Fibroblast of skin of abdomen (primary cell): ENCODE results near the gene ACTL7A.

ENCODE experiments used
- DNase-seq: peaks from one replicate; pipeline ENCODE4 v3.0.0-alpha.2; 2013

ACTL7A gene

GRCh38 chr9:108850293-108850897, 11.7 kb upstream of the ACTL7A start:
- no peak for DNase-seq

- no peak for DNase-seq
Observed at GRCh38 chr9:108851138-108851537, 10.9 kb upstream of the ACTL7A start.

GRCh38 chr9:108852079-108852478, 10.0 kb upstream of the ACTL7A start:
- DNase-seq = no peak

- DNase-seq = no peak
Observed at GRCh38 chr9:108854094-108854493, 8.0 kb upstream of the ACTL7A start.

GRCh38 chr9:108854641-108855528, 7.2 kb upstream of the ACTL7A start:
- DNase-seq = no peak

- no peak for DNase-seq
Observed at GRCh38 chr9:108855529-108855886, 6.6 kb upstream of the ACTL7A start.

GRCh38 chr9:108855888-108856287, 6.2 kb upstream of the ACTL7A start, which contains the start of gene ACTL7B:
TSS of gene ACTL7B (minus strand) at chr9:108855986. CDS start at chr9:108855930, 56 bp downstream.
- no peak for DNase-seq

- no peak for DNase-seq
Observed at GRCh38 chr9:108857572-108857971, 4.5 kb upstream of the ACTL7A start.

GRCh38 chr9:108859459-108860114, 2.5 kb upstream of the ACTL7A start:
- no peak for DNase-seq

- DNase-seq = no peak
Observed at GRCh38 chr9:108860354-108860753, 1.7 kb upstream of the ACTL7A start.

- DNase-seq = no peak
Observed at GRCh38 chr9:108860764-108861163, 1.3 kb upstream of the ACTL7A start.

GRCh38 chr9:108861464-108861863, 602 bp upstream of the ACTL7A start:
- no peak for DNase-seq

GRCh38 chr9:108863891-108864290, 1.8 kb downstream of the ACTL7A start:
- DNase-seq = no peak

- no peak for DNase-seq
Observed at GRCh38 chr9:108864446-108864845, 2.4 kb downstream of the ACTL7A start.

- DNase-seq = no peak
Observed at GRCh38 chr9:108865037-108865436, 3.0 kb downstream of the ACTL7A start.

GRCh38 chr9:108866001-108866420, 3.9 kb downstream of the ACTL7A start:
- no peak for DNase-seq

GRCh38 chr9:108867116-108867515, 5.0 kb downstream of the ACTL7A start:
- DNase-seq = no peak

GRCh38 chr9:108867829-108868228, 5.8 kb downstream of the ACTL7A start:
- DNase-seq = no peak

GRCh38 chr9:108869092-108869725, 7.1 kb downstream of the ACTL7A start:
- DNase-seq = peak; percentile 28

- DNase-seq = no peak
Observed at GRCh38 chr9:108874058-108874788, 12.2 kb downstream of the ACTL7A start.

GRCh38 chr9:108876425-108876824, 14.4 kb downstream of the ACTL7A start:
- no peak for DNase-seq

- DNase-seq = no peak
Observed at GRCh38 chr9:108877524-108877923, 15.5 kb downstream of the ACTL7A start.
